ENCODE measurements around the gene CYB561D1.

DNA sequence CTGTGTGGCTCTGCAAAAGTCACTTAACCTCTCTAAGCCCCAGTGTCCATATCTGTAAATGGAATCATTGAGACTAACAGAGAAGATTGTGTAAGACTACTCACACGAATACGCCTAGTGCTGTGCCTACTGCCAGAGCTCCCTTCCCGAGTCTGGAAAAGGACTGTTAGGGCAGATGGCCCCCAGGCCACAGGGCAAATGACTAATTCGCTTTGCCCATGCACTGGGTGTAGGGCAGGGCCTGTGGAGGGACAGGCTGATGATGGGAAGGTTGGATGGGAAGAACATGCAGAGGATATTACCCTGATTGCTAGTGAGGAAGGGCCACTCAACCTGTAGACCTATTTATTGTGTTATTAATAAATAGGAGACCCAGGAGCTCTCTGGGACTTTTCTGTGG, 41.6 kb downstream of the CYB561D1 start:
- TF ChIP-seq, protein P1, sequence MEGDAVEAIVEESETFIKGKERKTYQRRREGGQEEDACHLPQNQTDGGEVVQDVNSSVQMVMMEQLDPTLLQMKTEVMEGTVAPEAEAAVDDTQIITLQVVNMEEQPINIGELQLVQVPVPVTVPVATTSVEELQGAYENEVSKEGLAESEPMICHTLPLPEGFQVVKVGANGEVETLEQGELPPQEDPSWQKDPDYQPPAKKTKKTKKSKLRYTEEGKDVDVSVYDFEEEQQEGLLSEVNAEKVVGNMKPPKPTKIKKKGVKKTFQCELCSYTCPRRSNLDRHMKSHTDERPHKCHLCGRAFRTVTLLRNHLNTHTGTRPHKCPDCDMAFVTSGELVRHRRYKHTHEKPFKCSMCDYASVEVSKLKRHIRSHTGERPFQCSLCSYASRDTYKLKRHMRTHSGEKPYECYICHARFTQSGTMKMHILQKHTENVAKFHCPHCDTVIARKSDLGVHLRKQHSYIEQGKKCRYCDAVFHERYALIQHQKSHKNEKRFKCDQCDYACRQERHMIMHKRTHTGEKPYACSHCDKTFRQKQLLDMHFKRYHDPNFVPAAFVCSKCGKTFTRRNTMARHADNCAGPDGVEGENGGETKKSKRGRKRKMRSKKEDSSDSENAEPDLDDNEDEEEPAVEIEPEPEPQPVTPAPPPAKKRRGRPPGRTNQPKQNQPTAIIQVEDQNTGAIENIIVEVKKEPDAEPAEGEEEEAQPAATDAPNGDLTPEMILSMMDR (IDR thresholded peaks at IDR 0.05; ENCODE audit: low read length): no peak
- TF ChIP-seq EZH2 (IDR thresholded peaks at IDR 0.05; ENCODE audit: borderline replicate concordance, low read length): no peak
